Stomach smooth muscle (tissue), 2 donors: Measurements from ENCODE around the gene PDK2.

ENCODE experiments used
- H3K27ac ChIP-seq: one replicate; pipeline ENCODE4 v1.7.0; 2013; ENCODE audit warnings: mild to moderate bottlenecking, low read length, inconsistent platforms
- H3K27me3 ChIP-seq, 2 donors: one replicate each; pipeline ENCODE4 v1.7.0; 2013; ENCODE audit warnings: low read length in 2 of 2; ENCODE audit not compliant: insufficient read depth in 2 of 2, control insufficient read depth in 1 of 2
- H3K36me3 ChIP-seq, 2 donors: one replicate each; pipeline ENCODE4 v1.7.0; 2013; ENCODE audit warnings: low read length in 2 of 2; ENCODE audit not compliant: control insufficient read depth in 2 of 2, insufficient read depth in 2 of 2
- H3K4me1 ChIP-seq: one replicate; pipeline ENCODE4 v1.7.0; 2013; ENCODE audit warnings: low read length; ENCODE audit not compliant: control insufficient read depth, insufficient read depth
- H3K4me3 ChIP-seq, 2 donors: one replicate each; pipeline ENCODE4 v1.7.0; 2013; ENCODE audit warnings: low read length in 2 of 2
- H3K9ac ChIP-seq, 2 donors: one replicate each; pipeline ENCODE4 v1.7.0; 2013; ENCODE audit warnings: low read length in 2 of 2, mild to moderate bottlenecking in 1 of 2
- H3K9me3 ChIP-seq, 2 donors: one replicate each; pipeline ENCODE4 v1.7.0; 2013; ENCODE audit warnings: low read length in 2 of 2; ENCODE audit not compliant: control insufficient read depth in 2 of 2
- donor health status: healthy.
- donor health status: Pancreatic carcinoma.

PDK2 gene

DNA sequence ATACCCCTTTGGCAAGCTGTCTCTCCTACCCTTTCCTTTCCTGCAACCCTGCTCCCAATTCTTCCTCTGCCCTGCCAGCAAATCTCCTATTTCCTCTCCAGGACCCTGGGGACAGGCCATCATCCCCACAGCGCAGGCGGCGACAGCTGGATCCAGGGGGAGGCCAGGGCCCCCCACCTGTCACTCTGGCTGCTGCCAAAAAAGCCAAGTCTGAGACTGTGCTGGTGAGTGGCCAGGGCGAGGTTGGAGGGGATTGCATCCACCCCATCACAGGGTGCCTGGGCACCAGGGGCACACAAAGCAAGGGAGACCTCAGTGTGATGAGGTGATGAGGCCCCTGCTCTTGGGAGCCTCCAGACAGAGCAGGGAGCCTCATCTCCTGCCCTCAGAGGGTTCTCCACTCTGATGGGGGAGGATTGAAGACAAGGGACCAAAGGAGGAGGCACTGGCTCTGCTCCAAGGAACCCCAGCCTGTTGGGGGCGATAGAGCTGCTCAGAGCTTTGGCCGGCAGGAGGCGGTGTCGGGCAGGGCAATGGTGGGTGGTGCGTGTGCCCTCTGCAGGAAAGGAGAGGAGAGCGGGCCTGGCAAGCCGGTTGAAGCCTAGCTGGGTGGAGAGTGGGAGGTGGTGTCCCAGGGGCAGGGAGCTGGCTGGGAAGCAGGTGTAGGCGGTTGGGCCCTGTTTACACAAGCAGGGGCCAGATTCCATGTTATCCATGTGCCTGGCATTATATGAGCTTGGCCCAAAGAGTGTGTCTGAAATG, 15.6 kb upstream of the PDK2 start:
- peaks cover 13% of the 10 kb centered on the region for H3K4me1 ChIP-seq
- H3K9ac ChIP-seq = no peak overlapping the region
- no peaks in the 10 kb centered on the region for H3K9me3 ChIP-seq
- H3K4me3 ChIP-seq = no peak overlapping the region
- peaks cover 65 to 66% of the 10 kb centered on the region in 2 donors for H3K36me3 ChIP-seq
- no peaks in the 10 kb centered on the region for H3K27me3 ChIP-seq
- H3K27ac ChIP-seq = peak overlapping the region; percentile 58

DNA sequence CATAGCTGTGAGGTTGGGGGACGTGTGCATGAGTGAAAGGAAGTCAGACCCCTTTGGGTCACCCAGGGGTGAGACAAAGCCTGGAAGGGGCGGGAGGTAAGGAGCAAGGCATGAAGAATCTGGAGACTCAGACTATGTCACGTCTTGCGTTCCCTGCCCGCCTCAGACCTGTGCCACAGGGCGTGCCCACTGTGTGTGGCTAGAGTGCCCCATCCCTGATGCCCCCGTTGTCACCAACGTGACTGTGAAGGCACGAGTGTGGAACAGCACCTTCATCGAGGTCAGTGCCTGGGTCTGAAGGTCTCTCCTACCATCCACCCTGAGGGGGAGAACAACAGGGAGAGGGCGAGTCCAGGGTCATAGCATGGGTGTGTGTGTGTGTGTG, 15.1 kb upstream of the PDK2 start:
- Histone ChIP-seq H3K9me3 (no peaks in the 10 kb centered on the region), H3K27me3 (no peaks in the 10 kb centered on the region), H3K27ac (no peak overlapping the region), H3K4me1 (peaks cover 11% of the 10 kb centered on the region), H3K9ac (no peak overlapping the region), H3K36me3 (peaks cover 60 to 62% of the 10 kb centered on the region in 2 donors), H3K4me3 (no peak overlapping the region)

DNA sequence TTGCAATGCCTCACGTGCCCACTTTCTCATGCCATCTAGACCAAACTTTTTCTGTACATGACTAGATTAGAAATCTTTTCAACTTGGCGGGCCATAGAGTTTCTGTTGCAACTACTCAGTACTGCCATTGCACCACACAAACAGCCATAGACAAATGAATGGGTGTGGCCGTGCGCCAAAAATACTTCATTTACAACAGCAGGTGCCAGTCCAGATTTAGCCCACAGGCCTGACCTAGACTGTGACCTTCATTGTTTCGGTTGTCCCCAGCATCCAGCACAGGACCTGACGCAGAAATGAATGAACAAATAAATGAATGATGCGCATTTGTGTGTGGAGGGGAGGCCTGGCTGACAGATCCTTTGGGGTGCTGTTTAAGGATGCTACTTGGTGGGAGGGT, 14.3 kb upstream of the PDK2 start:
- H3K27me3 ChIP-seq = no peaks in the 10 kb centered on the region
- no peak overlapping the region for H3K9ac ChIP-seq
- no peaks in the 10 kb centered on the region for H3K9me3 ChIP-seq
- H3K27ac ChIP-seq = no peak overlapping the region
- H3K4me3 ChIP-seq = no peak overlapping the region
- peaks cover 54% of the 10 kb centered on the region in 2 donors for H3K36me3 ChIP-seq
- H3K4me1 ChIP-seq = peaks cover 11% of the 10 kb centered on the region

DNA sequence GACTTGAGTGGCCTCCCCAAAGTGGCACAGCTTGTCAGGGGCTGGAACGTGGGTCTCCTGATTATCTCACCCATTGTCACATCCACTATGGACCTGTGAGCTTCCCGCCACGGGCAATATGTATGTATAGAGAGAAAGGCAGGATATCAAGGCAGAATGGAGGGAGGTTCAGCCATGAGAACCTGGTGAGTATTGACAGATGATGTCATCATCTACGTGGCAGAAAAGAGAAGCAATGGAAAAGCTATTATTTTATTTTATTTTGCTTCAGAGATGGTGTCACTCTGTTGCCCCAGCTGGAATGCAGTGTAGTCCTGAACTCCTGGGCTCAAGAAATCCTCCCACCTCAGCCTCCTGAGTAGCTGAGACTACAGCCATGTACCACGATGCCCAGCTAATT, 13.4 kb upstream of the PDK2 start:
- H3K27me3 ChIP-seq = no peaks in the 10 kb centered on the region
- no peak overlapping the region for H3K27ac ChIP-seq
- H3K4me1 ChIP-seq = peaks cover 11% of the 10 kb centered on the region
- H3K9me3 ChIP-seq = no peaks in the 10 kb centered on the region
- H3K36me3 ChIP-seq = peaks cover 49 to 51% of the 10 kb centered on the region in 2 donors
- H3K9ac ChIP-seq = no peak overlapping the region
- no peak overlapping the region for H3K4me3 ChIP-seq

DNA sequence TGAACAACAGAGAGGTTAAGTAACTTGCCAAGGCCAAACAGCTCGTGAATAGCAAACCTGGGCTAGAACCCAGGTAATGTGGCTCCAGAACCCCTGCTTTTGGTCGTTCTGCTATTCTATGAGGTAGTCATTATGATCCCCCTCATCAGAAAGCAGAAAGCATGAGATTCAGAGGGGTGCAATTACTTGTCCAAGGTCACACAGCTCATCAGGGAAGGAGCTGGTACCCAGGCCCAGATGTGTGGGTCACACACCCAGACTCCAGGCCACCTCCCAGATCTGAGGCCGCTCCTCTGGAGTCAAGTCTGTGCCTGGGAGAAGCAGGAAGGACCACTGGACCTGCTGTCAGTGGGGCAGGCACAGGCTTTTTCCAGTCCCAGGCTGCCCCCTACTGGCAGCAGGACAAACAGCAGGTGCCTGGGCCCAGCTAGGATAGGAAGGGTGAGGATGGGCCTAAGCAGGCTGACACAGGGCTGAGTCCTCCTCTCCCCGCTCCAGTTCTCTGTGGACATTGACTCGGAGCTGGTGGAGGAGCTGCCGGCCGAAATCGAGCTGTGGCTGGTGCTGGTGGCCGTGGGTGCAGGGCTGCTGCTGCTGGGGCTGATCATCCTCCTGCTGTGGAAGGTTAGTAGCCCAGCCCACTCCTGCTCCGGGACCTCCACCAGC, 7.8 kb upstream of the PDK2 start:
- H3K27me3 ChIP-seq = no peaks in the 10 kb centered on the region
- peak overlapping the region; percentile 24 for H3K27ac ChIP-seq
- no peaks in the 10 kb centered on the region for H3K4me1 ChIP-seq
- H3K36me3 ChIP-seq = peaks cover 16 to 31% of the 10 kb centered on the region in 2 donors
- H3K9me3 ChIP-seq = no peaks in the 10 kb centered on the region
- no peak overlapping the region for H3K9ac ChIP-seq
- H3K4me3 ChIP-seq = no peak overlapping the region

DNA sequence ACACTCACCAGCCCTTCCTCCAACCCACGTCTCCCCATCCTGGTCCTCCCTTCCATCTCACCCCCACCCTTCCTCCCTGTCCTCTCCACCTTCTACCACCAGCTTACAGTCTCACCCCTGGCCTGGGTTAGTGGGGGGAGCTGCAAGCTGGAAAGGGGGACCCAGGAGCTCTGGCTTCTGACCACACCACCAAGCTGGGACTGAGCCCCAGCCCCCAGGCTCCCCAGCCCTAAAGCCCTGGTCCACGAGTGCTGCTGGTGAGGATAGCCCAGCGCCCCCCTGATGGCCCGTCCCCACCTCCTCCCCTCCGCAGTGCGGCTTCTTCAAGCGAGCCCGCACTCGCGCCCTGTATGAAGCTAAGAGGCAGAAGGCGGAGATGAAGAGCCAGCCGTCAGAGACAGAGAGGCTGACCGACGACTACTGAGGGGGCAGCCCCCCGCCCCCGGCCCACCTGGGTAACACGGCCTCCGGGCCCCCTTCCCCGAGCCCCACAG, 7.2 kb upstream of the PDK2 start:
- Histone ChIP-seq H3K36me3 (peaks cover 14 to 29% of the 10 kb centered on the region in 2 donors), H3K4me1 (no peaks in the 10 kb centered on the region), H3K4me3 (no peak overlapping the region), H3K27me3 (no peaks in the 10 kb centered on the region), H3K27ac (no peak overlapping the region), H3K9ac (no peak overlapping the region), H3K9me3 (no peaks in the 10 kb centered on the region)

DNA sequence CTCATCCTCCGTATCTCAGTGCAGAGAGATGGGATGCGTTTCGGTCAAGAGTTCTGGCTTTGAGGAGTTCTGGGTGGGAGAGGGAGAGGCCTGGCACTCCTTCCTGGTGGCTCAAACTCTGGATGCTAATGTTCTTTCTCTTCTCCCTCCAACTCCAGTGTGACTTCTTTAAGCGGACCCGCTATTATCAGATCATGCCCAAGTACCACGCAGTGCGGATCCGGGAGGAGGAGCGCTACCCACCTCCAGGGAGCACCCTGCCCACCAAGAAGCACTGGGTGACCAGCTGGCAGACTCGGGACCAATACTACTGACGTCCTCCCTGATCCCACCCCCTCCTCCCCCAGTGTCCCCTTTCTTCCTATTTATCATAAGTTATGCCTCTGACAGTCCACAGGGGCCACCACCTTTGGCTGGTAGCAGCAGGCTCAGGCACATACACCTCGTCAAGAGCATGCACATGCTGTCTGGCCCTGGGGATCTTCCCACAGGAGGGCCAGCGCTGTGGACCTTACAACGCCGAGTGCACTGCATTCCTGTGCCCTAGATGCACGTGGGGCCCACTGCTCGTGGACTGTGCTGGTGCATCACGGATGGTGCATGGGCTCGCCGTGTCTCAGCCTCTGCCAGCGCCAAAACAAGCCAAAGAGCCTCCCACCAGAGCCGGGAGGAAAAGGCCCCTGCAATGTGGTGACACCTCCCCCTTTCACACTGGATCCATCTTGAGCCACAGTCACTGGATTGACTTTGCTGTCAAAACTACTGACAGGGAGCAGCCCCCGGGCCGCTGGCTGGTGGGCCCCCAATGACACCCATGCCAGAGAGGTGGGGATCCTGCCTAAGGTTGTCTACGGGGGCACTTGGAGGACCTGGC, 6.0 kb upstream of the PDK2 start:
- Histone ChIP-seq H3K9ac (no peak overlapping the region), H3K9me3 (no peaks in the 10 kb centered on the region), H3K4me1 (no peaks in the 10 kb centered on the region), H3K27me3 (no peaks in the 10 kb centered on the region), H3K36me3 (peaks cover 10 to 29% of the 10 kb centered on the region in 2 donors), H3K27ac (no peak overlapping the region), H3K4me3 (no peak overlapping the region)

DNA sequence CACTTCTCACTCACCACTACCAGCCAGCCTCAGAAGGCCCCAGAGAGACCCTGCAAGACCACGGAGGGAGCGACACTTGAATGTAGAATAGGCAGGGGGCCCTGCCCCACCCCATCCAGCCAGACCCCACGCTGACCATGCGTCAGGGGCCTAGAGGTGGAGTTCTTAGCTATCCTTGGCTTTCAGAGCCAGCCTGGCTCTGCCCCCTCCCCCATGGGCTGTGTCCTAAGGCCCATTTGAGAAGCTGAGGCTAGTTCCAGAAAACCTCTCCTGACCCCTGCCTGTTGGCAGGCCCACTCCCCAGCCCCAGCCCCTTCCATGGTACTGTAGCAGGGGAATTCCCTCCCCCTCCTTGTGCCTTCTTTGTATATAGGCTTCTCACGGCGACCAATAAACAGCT, 5.1 kb upstream of the PDK2 start:
- Histone ChIP-seq H3K4me1 (peaks cover 6% of the 10 kb centered on the region), H3K9me3 (no peaks in the 10 kb centered on the region), H3K36me3 (peaks cover 10 to 26% of the 10 kb centered on the region in 2 donors), H3K27ac (no peak overlapping the region), H3K9ac (no peak overlapping the region), H3K27me3 (no peaks in the 10 kb centered on the region), H3K4me3 (no peak overlapping the region)

DNA sequence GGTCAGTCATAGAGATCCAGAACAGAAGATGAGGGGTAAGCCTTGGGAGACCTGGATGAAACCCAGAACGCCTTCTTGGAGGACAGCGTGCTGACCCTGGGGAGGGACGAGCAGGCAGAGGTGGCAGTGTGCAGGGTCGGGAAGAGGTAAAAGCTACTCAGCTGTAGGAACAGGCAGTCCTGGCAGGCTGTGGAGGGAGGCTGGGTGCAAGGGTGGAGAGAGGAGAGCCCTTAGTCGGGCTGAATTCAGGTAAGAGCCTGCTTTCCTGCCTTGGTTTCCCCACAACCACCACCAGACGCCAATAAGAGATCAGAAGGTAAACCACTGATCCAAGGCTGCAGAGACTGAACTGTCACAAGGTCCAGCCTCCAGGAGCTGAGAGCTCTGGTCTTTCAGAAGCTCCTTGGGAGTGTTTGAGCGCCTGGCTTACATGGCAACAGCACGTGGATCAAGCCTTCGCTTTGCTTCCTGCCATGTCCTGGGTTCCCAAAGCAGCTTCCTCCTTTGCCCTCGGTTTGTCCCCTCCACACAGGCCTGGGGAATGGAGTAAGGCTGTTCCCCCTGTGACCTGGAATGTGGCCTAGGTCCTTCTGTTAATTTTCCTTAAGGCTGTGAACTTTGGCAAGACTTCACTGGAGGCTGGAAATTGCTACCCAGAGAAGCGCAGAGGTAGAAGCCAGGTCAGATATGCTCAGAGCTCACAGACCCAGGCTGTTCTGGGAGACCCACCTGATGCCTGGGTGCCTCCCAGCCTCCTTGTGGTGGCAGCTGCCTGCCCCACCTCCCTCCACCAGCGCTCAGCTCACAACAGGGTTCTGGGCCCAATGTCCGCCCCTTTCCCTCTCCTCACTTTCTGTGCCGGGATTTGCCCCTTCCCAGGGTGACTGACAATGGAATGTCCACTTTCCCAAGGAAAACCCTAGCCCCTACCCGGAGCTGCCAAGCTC, 3.9 kb upstream of the PDK2 start:
- Histone ChIP-seq H3K9me3 (no peaks in the 10 kb centered on the region), H3K9ac (peak overlapping the region in 1 of 2 donors; percentile 29), H3K4me3 (no peak overlapping the region), H3K36me3 (peaks cover 10 to 26% of the 10 kb centered on the region in 2 donors), H3K4me1 (peaks cover 12% of the 10 kb centered on the region), H3K27ac (peak overlapping the region; percentile 46), H3K27me3 (no peaks in the 10 kb centered on the region)

DNA sequence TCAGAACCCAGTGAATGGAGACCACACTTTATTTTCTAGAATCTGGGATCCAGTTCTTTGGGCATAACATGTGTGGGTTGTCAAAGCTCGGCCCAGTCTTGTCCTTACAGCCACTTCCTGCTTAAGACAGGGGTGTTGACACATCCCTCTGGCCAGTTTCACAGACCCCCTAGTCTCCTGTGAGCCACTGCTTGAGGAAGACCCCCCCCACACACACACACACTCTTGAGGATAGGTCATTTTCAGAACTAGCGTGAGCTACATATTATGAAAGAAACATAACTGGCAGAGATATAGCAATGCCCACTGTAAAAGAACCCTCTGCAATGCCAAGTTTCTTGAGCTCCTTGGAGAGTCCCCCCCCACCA, 3.2 kb upstream of the PDK2 start:
- no peak overlapping the region for H3K9ac ChIP-seq
- H3K27ac ChIP-seq = peak overlapping the region; percentile 46
- H3K4me3 ChIP-seq = no peak overlapping the region
- no peaks in the 10 kb centered on the region for H3K27me3 ChIP-seq
- H3K9me3 ChIP-seq = no peaks in the 10 kb centered on the region
- peaks cover 19% of the 10 kb centered on the region for H3K4me1 ChIP-seq
- peaks cover 10 to 26% of the 10 kb centered on the region in 2 donors for H3K36me3 ChIP-seq
